ENCODE data around the gene ZNF23.

ZNF23 gene

GRCh38 chr16:71408536-71408935 is 53.5 kb downstream of the ZNF23 start:
- no peak for TF ChIP-seq ZFX (IDR thresholded peaks at IDR 0.05; ENCODE audit: borderline replicate concordance)
- TF ChIP-seq CTCF (IDR thresholded peaks at IDR 0.05): no peak

GRCh38 chr16:71407731-71408130 is 54.3 kb downstream of the ZNF23 start:
- TF ChIP-seq ZFX (IDR thresholded peaks at IDR 0.05; ENCODE audit: borderline replicate concordance) (no peak), CTCF (IDR thresholded peaks at IDR 0.05) (no peak)

More at GRCh38 chr16:71408536-71408935, 53.5 kb downstream of the ZNF23 start:
- H3K27ac ChIP-seq: no peak overlapping the region

GRCh38 chr16:71406724-71407123 is 55.3 kb downstream of the ZNF23 start:
- no peak overlapping the region for H3K27ac ChIP-seq
- TF ChIP-seq ZFX (IDR thresholded peaks at IDR 0.05; ENCODE audit: borderline replicate concordance): no peak
- no peak for TF ChIP-seq CTCF (IDR thresholded peaks at IDR 0.05)

More at GRCh38 chr16:71407731-71408130, 54.3 kb downstream of the ZNF23 start:
- no peak overlapping the region for H3K27ac ChIP-seq

- H3K27ac ChIP-seq: no peak overlapping the region
- no peak for TF ChIP-seq CTCF (IDR thresholded peaks at IDR 0.05)
- TF ChIP-seq ZFX (IDR thresholded peaks at IDR 0.05; ENCODE audit: borderline replicate concordance): no peak
These were observed 55.7 kb downstream of the ZNF23 start for GRCh38 chr16:71406316-71406715.

- H3K27ac ChIP-seq: no peak overlapping the region
- TF ChIP-seq ZFX (IDR thresholded peaks at IDR 0.05; ENCODE audit: borderline replicate concordance) (no peak), CTCF (IDR thresholded peaks at IDR 0.05) (no peak)
These were observed 57.7 kb downstream of the ZNF23 start for GRCh38 chr16:71404364-71404763.

- TF ChIP-seq ZFX (IDR thresholded peaks at IDR 0.05; ENCODE audit: borderline replicate concordance) (no peak), CTCF (IDR thresholded peaks at IDR 0.05) (no peak)
- no peak overlapping the region for H3K27ac ChIP-seq
These were observed 59.4 kb downstream of the ZNF23 start for GRCh38 chr16:71402674-71403073.

GRCh38 chr16:71402007-71402406 is 60.0 kb downstream of the ZNF23 start:
- no peak overlapping the region for H3K27ac ChIP-seq
- TF ChIP-seq CTCF (IDR thresholded peaks at IDR 0.05): no peak
- no peak for TF ChIP-seq ZFX (IDR thresholded peaks at IDR 0.05; ENCODE audit: borderline replicate concordance)
